ENCODE measurements around the gene PKDCC. TPM values are rescaled to one million over a fixed set of nuclear protein-coding genes. Genes with fewer than 3 reads are reported as not detected.
"Not testable (repeated sequence)": the region's sequence is repeated elsewhere in the genome, so short reads cannot be mapped to it uniquely, and the experiment has no call there.

PKDCC gene
- polyA plus RNA-seq, 1 donor (not counting 4 experiments of a cell fraction or from before 2014, with no cell fraction given), result not detected

DNA sequence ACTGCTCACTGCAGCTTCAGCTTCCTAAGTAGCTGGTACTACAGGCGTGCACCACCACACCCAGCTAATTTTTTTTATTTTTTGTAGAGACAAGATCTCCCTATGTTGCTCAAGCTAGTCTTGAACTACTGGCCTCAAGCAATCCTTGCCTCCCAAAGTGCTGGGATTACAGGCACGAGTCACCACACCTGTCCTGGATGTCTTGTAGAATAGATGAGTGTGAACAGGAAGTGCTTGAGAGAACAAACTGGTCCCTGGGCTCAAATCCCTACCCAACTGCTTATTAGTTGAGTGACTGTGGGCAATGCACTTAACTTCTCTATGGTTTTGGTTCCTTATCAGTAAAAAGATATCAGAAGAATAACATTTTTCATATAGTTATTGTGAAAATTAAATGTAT lies 34.2 kb downstream of the PKDCC start:
- H3K36me3 ChIP-seq (ENCODE audit: control insufficient read depth in 2 of 2, extremely low read depth in 1 of 2, insufficient read depth in 2 of 2, low read length in 2 of 2), result no peaks in the 10 kb centered on the region
- H3K9me3 ChIP-seq (ENCODE audit: control insufficient read depth, low read depth, low read length), result no peaks in the 10 kb centered on the region
- no peaks in the 10 kb centered on the region for H4K20me1 ChIP-seq (ENCODE audit: control insufficient read depth, extremely low read depth, insufficient read depth, low read length)
- DNase-seq (ENCODE audit: low read depth, low spot score) (no peak), FAIRE-seq (no peak)
- no peaks in the 10 kb centered on the region for H3K4me1 ChIP-seq (ENCODE audit: control insufficient read depth, extremely low read depth, insufficient read depth, low read length)
- no peaks in the 10 kb centered on the region for H3K79me2 ChIP-seq (ENCODE audit: control insufficient read depth, insufficient read depth, low read length)
- no peak overlapping the region for H3K4me2 ChIP-seq (ENCODE audit: control insufficient read depth, extremely low read depth, insufficient read depth, low read depth, low read length)
- no peak overlapping the region for H3K27ac ChIP-seq (ENCODE audit: control insufficient read depth, insufficient read depth, low read length)
- no peak overlapping the region for H3K9ac ChIP-seq (ENCODE audit: control insufficient read depth, extremely low read depth, insufficient read depth, low read length)
- H3K27me3 ChIP-seq (ENCODE audit: control insufficient read depth, extremely low read depth, insufficient read depth, low read length), result no peaks in the 10 kb centered on the region
- no peak overlapping the region for H2AFZ ChIP-seq (ENCODE audit: control insufficient read depth, low read length)
- H3K9me1 ChIP-seq (ENCODE audit: control insufficient read depth, extremely low read depth, insufficient read depth, low read length), result no peaks in the 10 kb centered on the region
- H3K4me3 ChIP-seq (ENCODE audit: control insufficient read depth in 2 of 3, extremely low read depth in 1 of 3, insufficient read depth in 2 of 3, low read depth in 1 of 3, low read length in 3 of 3), result no peak overlapping the region
- TF ChIP-seq, protein P1, sequence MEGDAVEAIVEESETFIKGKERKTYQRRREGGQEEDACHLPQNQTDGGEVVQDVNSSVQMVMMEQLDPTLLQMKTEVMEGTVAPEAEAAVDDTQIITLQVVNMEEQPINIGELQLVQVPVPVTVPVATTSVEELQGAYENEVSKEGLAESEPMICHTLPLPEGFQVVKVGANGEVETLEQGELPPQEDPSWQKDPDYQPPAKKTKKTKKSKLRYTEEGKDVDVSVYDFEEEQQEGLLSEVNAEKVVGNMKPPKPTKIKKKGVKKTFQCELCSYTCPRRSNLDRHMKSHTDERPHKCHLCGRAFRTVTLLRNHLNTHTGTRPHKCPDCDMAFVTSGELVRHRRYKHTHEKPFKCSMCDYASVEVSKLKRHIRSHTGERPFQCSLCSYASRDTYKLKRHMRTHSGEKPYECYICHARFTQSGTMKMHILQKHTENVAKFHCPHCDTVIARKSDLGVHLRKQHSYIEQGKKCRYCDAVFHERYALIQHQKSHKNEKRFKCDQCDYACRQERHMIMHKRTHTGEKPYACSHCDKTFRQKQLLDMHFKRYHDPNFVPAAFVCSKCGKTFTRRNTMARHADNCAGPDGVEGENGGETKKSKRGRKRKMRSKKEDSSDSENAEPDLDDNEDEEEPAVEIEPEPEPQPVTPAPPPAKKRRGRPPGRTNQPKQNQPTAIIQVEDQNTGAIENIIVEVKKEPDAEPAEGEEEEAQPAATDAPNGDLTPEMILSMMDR (optimal IDR thresholded peaks at IDR 0.05 in 1 of 3, IDR thresholded peaks at IDR 0.05 in 1 of 3, conservative IDR thresholded peaks at IDR 0.05 in 1 of 3; ENCODE audit: extremely low read depth in 1 of 3, insufficient read depth in 2 of 3, low read length in 3 of 3), result no peak
- no peak for TF ChIP-seq EZH2 (IDR thresholded peaks at IDR 0.05; ENCODE audit: low read length)
- dilution Hi-C loops (cut with MboI; ENCODE audit: extremely low pct_ligation_motif_present, low sequenced_read_pairs), result loop anchor here (25.0 kb wide), 1 partner anchor 220 kb away; no protein-coding TSS in a partner anchor

DNA sequence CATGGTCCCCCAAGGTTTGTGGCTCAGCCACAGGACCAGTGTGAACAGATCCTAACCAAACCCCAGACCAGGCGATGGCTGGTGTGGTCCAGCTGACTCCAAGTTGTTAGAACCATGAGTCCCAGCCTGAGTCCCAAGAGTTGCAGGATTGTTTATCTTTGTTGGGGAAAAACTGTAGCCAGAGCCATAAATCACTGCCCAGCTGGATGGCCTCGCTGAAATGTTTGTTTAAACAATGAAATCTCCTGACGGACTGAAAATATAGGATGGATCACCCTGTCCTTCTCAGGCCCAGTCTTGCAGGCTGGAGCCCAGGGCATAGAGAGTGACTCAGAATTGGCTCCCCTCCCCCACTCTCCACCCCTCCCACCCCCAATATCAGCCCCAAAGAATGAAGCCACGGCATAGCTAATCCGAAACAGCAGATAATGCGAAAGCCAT lies 36.4 kb downstream of the PKDCC start:
- DNase-seq (ENCODE audit: low read depth, low spot score), result no peak
- dilution Hi-C loops (cut with MboI; ENCODE audit: extremely low pct_ligation_motif_present, low sequenced_read_pairs), result loop anchor here (25.0 kb wide), 1 partner anchor 222 kb away; no protein-coding TSS in a partner anchor
- no peak for FAIRE-seq
- no peak overlapping the region for H3K4me2 ChIP-seq (ENCODE audit: control insufficient read depth, extremely low read depth, insufficient read depth, low read depth, low read length)
- no peaks in the 10 kb centered on the region for H3K36me3 ChIP-seq (ENCODE audit: control insufficient read depth in 2 of 2, extremely low read depth in 1 of 2, insufficient read depth in 2 of 2, low read length in 2 of 2)
- no peaks in the 10 kb centered on the region for H3K27me3 ChIP-seq (ENCODE audit: control insufficient read depth, extremely low read depth, insufficient read depth, low read length)
- no peaks in the 10 kb centered on the region for H3K4me1 ChIP-seq (ENCODE audit: control insufficient read depth, extremely low read depth, insufficient read depth, low read length)
- H3K79me2 ChIP-seq (ENCODE audit: control insufficient read depth, insufficient read depth, low read length), result no peaks in the 10 kb centered on the region
- no peak overlapping the region for H3K9ac ChIP-seq (ENCODE audit: control insufficient read depth, extremely low read depth, insufficient read depth, low read length)
- H3K27ac ChIP-seq (ENCODE audit: control insufficient read depth, insufficient read depth, low read length), result no peak overlapping the region
- H4K20me1 ChIP-seq (ENCODE audit: control insufficient read depth, extremely low read depth, insufficient read depth, low read length), result no peaks in the 10 kb centered on the region
- TF ChIP-seq, protein P1 (optimal IDR thresholded peaks at IDR 0.05 in 1 of 3, IDR thresholded peaks at IDR 0.05 in 1 of 3, conservative IDR thresholded peaks at IDR 0.05 in 1 of 3; ENCODE audit: extremely low read depth in 1 of 3, insufficient read depth in 2 of 3, low read length in 3 of 3), result no peak
- TF ChIP-seq EZH2 (IDR thresholded peaks at IDR 0.05; ENCODE audit: low read length), result no peak
- H2AFZ ChIP-seq (ENCODE audit: control insufficient read depth, low read length), result no peak overlapping the region
- H3K9me3 ChIP-seq (ENCODE audit: control insufficient read depth, low read depth, low read length), result no peaks in the 10 kb centered on the region
- no peaks in the 10 kb centered on the region for H3K9me1 ChIP-seq (ENCODE audit: control insufficient read depth, extremely low read depth, insufficient read depth, low read length)
- H3K4me3 ChIP-seq (ENCODE audit: control insufficient read depth in 2 of 3, extremely low read depth in 1 of 3, insufficient read depth in 2 of 3, low read depth in 1 of 3, low read length in 3 of 3), result no peak overlapping the region

DNA sequence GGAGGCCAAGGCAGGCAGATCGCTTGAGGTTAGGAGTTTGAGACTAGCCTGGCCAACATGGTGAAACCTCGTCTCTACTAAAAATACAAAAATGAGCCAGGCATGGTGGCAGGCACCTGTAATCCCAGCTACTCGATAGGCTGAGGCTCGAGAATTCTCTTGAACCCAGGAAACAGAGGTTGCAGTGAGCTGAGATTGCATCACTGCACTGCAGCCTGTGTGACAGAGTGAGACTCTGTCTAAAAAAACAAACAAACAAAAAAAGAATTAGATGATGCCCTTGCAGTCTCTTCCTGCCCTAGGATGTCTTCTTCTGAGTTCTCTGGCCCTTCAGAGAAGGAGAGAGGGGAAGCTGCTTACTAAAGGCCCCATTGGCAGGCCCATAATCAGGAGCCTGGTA lies 37.2 kb downstream of the PKDCC start:
- not testable (repeated sequence) for H3K9ac ChIP-seq (ENCODE audit: control insufficient read depth, extremely low read depth, insufficient read depth, low read length); H3K4me3 ChIP-seq (ENCODE audit: control insufficient read depth in 2 of 3, extremely low read depth in 1 of 3, insufficient read depth in 2 of 3, low read depth in 1 of 3, low read length in 3 of 3); H3K79me2 ChIP-seq (ENCODE audit: control insufficient read depth, insufficient read depth, low read length); H3K9me3 ChIP-seq (ENCODE audit: control insufficient read depth, low read depth, low read length); H3K4me2 ChIP-seq (ENCODE audit: control insufficient read depth, extremely low read depth, insufficient read depth, low read depth, low read length); H3K27ac ChIP-seq (ENCODE audit: control insufficient read depth, insufficient read depth, low read length); H3K9me1 ChIP-seq (ENCODE audit: control insufficient read depth, extremely low read depth, insufficient read depth, low read length); H4K20me1 ChIP-seq (ENCODE audit: control insufficient read depth, extremely low read depth, insufficient read depth, low read length); FAIRE-seq; H3K4me1 ChIP-seq (ENCODE audit: control insufficient read depth, extremely low read depth, insufficient read depth, low read length); DNase-seq (ENCODE audit: low read depth, low spot score); H3K27me3 ChIP-seq (ENCODE audit: control insufficient read depth, extremely low read depth, insufficient read depth, low read length); H3K36me3 ChIP-seq (ENCODE audit: control insufficient read depth in 2 of 2, extremely low read depth in 1 of 2, insufficient read depth in 2 of 2, low read length in 2 of 2); H2AFZ ChIP-seq (ENCODE audit: control insufficient read depth, low read length)
- dilution Hi-C loops (cut with MboI; ENCODE audit: extremely low pct_ligation_motif_present, low sequenced_read_pairs), result loop anchor here (25.0 kb wide), 1 partner anchor 223 kb away; no protein-coding TSS in a partner anchor

Data from keratinocyte (primary cell).